ENCODE results near the gene WAC.

DNA sequence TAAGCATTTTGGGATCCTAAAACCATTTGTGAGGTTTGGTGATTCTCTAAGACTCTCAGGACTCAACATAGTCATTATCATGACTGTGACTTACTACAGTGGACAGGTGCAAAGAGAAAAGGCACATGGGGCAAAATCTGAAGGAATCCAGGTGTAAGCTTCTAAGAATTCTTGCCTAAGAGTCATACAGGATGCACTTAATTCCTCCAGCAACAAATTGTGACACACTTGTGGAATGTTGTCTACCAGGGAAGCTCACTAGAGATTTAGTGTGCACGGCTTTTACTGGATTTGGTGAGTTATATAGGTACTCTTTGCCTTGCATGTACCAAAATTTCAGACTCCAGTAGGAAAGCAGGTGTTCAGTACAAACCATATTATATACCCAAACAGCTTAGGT lies 47.9 kb downstream of the WAC start:
- TF ChIP-seq POLR2A (IDR thresholded peaks at IDR 0.05): no peak
- no peak for TF ChIP-seq POLR2AphosphoS5 (IDR thresholded peaks at IDR 0.05)
- no peak for TF ChIP-seq EP300 (IDR thresholded peaks at IDR 0.05)
